HG03432 (cell line): ENCODE data around the gene KIF23.

Source experiments
- ATAC-seq: cut with Tn5 transposase; IDR thresholded peaks from one replicate; pipeline ENCODE4 v1.9.1; 2021; ENCODE audit warnings: mild to moderate bottlenecking, moderate library complexity; ENCODE audit not compliant: unreplicated experiment

Gene KIF23

DNA sequence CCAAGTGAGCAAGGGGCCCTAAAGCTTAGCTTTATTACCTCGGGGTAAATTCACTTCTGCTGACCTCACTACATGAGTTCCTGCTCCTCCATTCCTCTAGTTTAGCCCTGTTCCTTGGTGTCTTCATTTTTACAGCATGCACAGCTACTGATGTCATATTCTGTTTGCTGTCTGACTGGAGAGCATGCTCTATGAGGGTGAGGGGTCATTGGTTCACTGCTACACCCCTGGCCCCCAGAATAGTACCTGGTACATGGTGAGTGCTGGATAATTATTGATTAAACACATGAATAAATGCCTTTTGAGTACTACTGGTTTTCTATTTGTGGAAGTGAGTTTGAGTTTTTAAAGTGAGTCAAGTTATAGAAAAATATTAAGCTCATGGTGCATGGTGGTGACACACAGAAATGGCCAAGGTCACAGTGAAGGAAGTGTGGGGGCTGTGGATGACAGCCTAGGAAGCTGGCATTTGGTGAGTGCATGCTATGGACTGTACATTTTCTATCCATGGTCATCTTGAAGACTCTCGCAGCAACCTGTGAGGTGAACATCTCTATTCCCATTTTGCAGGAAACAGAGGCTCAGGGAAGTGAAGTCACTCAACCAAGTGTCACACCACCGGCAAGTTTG lies 72.4 kb downstream of the KIF23 start:
- no peak for ATAC-seq

DNA sequence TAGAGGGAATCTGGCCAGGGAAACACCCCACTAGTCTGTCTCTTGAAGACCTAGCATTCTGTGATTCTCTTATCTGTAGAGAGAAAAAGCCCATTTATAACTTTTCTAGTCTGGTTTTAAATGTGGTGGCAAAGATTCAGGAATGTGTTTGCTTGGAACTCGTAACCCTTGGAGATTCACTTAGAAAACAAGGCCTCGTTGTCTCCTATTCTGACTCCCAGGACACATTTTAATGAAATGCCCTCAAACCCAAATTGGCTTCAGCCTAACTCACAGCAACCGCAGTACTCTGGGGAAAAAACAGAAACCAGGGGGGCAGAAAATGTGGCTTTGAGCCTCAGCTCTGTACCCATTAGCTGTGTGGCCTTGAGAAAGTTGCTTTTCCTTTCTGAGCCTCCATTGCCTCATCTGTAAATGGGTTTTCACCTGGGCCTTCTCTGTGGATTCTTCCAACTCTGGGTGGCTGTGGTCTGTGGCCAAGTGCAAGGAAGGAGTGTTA lies 75.0 kb downstream of the KIF23 start:
- ATAC-seq = no peak

- no peak for ATAC-seq
Observed at GRCh38 chr15:69490356-69491037, 76.3 kb downstream of the KIF23 start.

DNA sequence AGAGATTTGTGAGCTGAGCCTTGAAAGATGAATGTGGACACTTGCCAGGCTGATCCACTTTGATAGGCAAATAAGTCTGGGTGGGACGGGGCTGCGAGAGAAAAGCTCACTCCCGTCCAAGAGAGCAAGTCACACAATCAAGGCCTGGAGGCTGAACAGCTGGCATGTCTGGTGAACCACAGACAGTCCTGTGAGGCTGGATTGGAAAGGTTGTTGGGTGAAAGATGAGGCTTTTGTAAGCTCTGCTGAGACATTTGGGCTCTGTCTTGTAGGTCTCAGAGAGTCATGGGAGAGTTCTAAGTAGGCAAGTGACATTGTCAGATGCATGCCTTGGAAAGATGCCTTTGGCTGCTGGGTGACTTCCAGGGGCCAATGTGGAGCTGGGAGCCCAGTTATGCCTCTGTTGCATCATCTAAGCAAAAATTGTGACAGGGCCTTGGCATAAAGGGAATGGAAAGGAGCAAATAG lies 76.9 kb downstream of the KIF23 start:
- no peak for ATAC-seq

DNA sequence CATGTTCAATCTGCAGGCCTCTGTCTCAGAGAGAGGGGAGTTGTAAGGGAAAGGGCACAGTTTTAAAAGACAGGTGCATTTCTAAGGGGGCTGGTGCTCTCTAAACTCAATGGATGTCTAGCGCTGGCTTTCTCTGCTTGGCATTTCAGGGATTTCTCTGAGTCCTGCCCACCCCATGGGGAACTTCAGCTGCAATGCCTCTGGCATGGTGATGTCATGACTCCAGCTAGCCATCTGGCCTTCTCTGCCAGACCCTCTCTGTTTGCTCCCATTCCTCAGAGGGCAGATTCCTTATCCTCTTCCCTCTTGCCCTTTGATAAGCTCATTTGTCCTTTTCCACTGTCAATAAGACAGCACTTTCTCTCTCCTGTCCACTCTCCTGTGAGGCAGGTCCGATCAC lies 79.3 kb downstream of the KIF23 start:
- no peak for ATAC-seq

DNA sequence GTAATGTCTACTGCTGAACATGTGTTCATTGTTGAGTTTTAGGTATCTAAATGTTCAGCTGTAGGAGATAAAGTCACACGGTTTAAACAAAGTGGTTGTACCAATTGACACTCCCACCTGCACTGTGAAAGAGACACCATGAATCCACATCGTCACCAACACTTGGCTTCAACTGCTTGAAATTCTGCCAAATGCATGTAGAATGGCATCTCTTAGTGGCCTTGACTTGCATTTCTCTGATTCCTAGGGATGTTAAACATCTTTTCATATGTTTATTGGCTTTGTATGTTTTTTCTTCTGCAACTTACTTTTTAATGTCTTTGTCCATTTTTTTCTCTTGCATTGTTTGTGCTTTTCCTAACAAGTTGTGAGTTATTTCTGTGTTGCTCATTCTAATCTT lies 81.9 kb downstream of the KIF23 start:
- no peak for ATAC-seq

- no peak for ATAC-seq
Observed at GRCh38 chr15:69497076-69497475, 82.9 kb downstream of the KIF23 start.

DNA sequence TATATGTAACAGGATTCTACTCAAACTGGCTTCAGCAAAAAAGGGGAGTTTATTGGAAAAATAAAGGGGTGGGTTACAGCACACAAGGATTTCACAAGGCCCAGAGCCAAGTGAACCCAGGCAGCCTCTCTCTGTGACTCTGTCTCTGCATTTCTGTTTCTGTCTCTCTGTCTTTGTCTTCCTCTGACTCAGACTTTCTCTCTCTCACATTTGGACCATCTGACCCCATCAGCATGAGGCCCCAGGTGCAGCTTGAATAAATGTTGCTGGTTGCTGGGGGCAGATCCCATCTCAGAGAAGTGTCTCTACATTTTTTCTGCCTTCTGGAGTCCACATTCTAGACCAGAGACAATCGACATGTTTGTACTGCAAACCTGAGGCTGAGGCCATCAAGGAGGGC lies 83.5 kb downstream of the KIF23 start:
- no peak for ATAC-seq
